HEK293 (cell line): ENCODE measurements around the gene HSFX3.

Source experiments
- CTCF ChIA-PET: fragments of 350-600 bp; formaldehyde crosslinking; extraction: SDS; loops from one replicate; lab custom pipeline; 2021; ENCODE audit warnings: antibody characterized with exemption; lab: Yijun Ruan, JAX
- POLR2A ChIA-PET: fragments of 300-600 bp; formaldehyde crosslinking; extraction: SDS; loops from one replicate; lab custom pipeline; 2020; ENCODE audit warnings: antibody characterized with exemption, inconsistent platforms; lab: Yijun Ruan, JAX
- H3K27ac ChIP-seq: fragments of 200-500 bp; sonication (Bioruptor generic); 2 replicates; pipeline ENCODE4 v1.5.1; 2014; ENCODE audit warnings: low read depth, low read length, control low read depth, inconsistent platforms; ENCODE audit errors: extremely low read depth
- H3K36me3 ChIP-seq, 2 experiments: fragments of 200-500 bp in 1 of 2; sonication (Bioruptor generic) in 1 of 2; 1 replicate in 1 of 2; 2 replicates in 1 of 2; pipeline ENCODE4 v1.5.1; 2014 to 2017; ENCODE audit warnings: inconsistent platforms in 2 of 2, low read length in 2 of 2; ENCODE audit not compliant: control insufficient read depth in 2 of 2, insufficient read depth in 1 of 2
- H3K4me1 ChIP-seq: fragments of 200-500 bp; sonication (Bioruptor generic); 2 replicates; pipeline ENCODE4 v1.5.1; 2014; ENCODE audit warnings: mild to moderate bottlenecking, low read length, inconsistent platforms; ENCODE audit not compliant: control insufficient read depth, insufficient read depth
- H3K4me3 ChIP-seq: 2 replicates; pipeline ENCODE4 v1.5.1; 2011; ENCODE audit warnings: low read depth, mild to moderate bottlenecking, control low read depth, low read length, moderate library complexity
- H3K9me3 ChIP-seq: fragments of 200-500 bp; sonication (Bioruptor generic); 2 replicates; pipeline ENCODE4 v1.5.1; 2014; ENCODE audit warnings: low read depth, low read length, inconsistent platforms; ENCODE audit not compliant: control insufficient read depth, insufficient read depth
- KLF17 ChIP-seq: fragments of 450-650 bp; formaldehyde crosslinking; IDR thresholded peaks from 2 replicates; pipeline ENCODE4 v1.5.1; 2016; ENCODE audit warnings: missing biosample characterization, missing genetic modification characterization
- MZF1 ChIP-seq: fragments of 450-650 bp; formaldehyde crosslinking; IDR thresholded peaks from 2 replicates; pipeline ENCODE4 v1.5.1; 2017; ENCODE audit warnings: missing biosample characterization, missing genetic modification characterization, borderline replicate concordance
- REPIN1 ChIP-seq: fragments of 450-650 bp; formaldehyde crosslinking; IDR thresholded peaks from 2 replicates; pipeline ENCODE4 v1.5.1; 2017; ENCODE audit warnings: missing biosample characterization, missing genetic modification characterization, low read depth
- REST ChIP-seq: fragments of 450-650 bp; formaldehyde crosslinking; IDR thresholded peaks from 2 replicates; pipeline ENCODE4 v1.5.1; 2016; ENCODE audit warnings: missing biosample characterization, missing genetic modification characterization
- SCRT1 ChIP-seq: fragments of 450-650 bp; formaldehyde crosslinking; IDR thresholded peaks from 2 replicates; pipeline ENCODE4 v1.5.1; 2016; ENCODE audit warnings: missing biosample characterization, missing genetic modification characterization, borderline replicate concordance
- SP3 ChIP-seq: fragments of 450-650 bp; formaldehyde crosslinking; IDR thresholded peaks from 2 replicates; pipeline ENCODE4 v1.5.1; 2016; ENCODE audit warnings: missing biosample characterization, missing genetic modification characterization
- ZBTB8A ChIP-seq: fragments of 450-650 bp; formaldehyde crosslinking; IDR thresholded peaks from 2 replicates; pipeline ENCODE4 v1.5.1; 2016; ENCODE audit warnings: missing biosample characterization, missing genetic modification characterization
- ZNF133 ChIP-seq: fragments of 450-650 bp; formaldehyde crosslinking; IDR thresholded peaks from 2 replicates; pipeline ENCODE4 v1.5.1; 2016; ENCODE audit warnings: missing biosample characterization, missing genetic modification characterization
- ZNF138 ChIP-seq: fragments of 450-650 bp; formaldehyde crosslinking; IDR thresholded peaks from 2 replicates; pipeline ENCODE4 v1.5.1; 2016; ENCODE audit warnings: missing biosample characterization, missing genetic modification characterization, borderline replicate concordance
- ZNF157 ChIP-seq: fragments of 450-650 bp; formaldehyde crosslinking; IDR thresholded peaks from 2 replicates; pipeline ENCODE4 v1.5.1; 2016; ENCODE audit warnings: missing biosample characterization, missing genetic modification characterization
- ZNF174 ChIP-seq: fragments of 450-650 bp; formaldehyde crosslinking; IDR thresholded peaks from 2 replicates; pipeline ENCODE4 v1.5.0; 2017; ENCODE audit warnings: missing biosample characterization, mild to moderate bottlenecking, missing genetic modification characterization
- ZNF175 ChIP-seq: fragments of 450-650 bp; formaldehyde crosslinking; IDR thresholded peaks from 2 replicates; pipeline ENCODE4 v1.5.1; 2016; ENCODE audit warnings: missing biosample characterization, missing genetic modification characterization
- ZNF530 ChIP-seq: fragments of 450-650 bp; formaldehyde crosslinking; IDR thresholded peaks from 2 replicates; pipeline ENCODE4 v1.5.1; 2016; ENCODE audit warnings: low read depth, missing biosample characterization, missing genetic modification characterization
- ZNF558 ChIP-seq: fragments of 450-650 bp; formaldehyde crosslinking; IDR thresholded peaks from 2 replicates; pipeline ENCODE4 v1.5.1; 2016; ENCODE audit warnings: missing biosample characterization, missing genetic modification characterization
- ZNF600 ChIP-seq: fragments of 450-650 bp; formaldehyde crosslinking; IDR thresholded peaks from 2 replicates; pipeline ENCODE4 v1.5.1; 2016; ENCODE audit warnings: missing biosample characterization, missing genetic modification characterization
- ZNF747 ChIP-seq: fragments of 450-650 bp; formaldehyde crosslinking; IDR thresholded peaks from 2 replicates; pipeline ENCODE4 v1.5.1; 2016; ENCODE audit warnings: missing biosample characterization, missing genetic modification characterization
- ZNF830 ChIP-seq: fragments of 450-650 bp; IDR thresholded peaks from 2 replicates; pipeline ENCODE4 v1.5.0; 2018; ENCODE audit warnings: missing biosample characterization, missing genetic modification characterization, low read depth, mild to moderate bottlenecking, moderate library complexity
- TF ChIP-seq, protein P1 (sequence below): fragments of 450-650 bp; formaldehyde crosslinking; IDR thresholded peaks from 2 replicates; pipeline ENCODE4 v1.5.0; 2017; ENCODE audit warnings: missing biosample characterization, missing genetic modification characterization, borderline replicate concordance

Gene HSFX3

DNA sequence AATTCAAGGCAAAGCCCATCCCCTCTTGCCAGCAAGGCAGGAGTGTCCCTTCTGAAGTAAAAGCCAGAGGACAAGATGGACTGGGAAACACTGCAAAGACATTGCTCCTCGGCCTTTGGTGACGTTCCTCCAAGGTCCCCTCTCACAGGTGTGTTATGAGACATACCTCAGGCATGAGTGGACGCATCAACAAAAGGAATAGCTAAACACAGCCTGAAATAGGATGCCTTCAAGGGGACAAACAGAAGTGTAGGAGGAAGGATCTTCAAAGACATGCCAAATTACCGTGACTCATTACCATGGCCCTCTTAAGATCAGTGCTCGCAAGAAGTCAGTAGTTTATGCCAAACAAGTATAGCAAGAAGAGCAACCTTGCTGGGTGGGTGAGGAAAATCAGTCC, 38.6 kb downstream of the HSFX3 start:
- Histone ChIP-seq H3K36me3 (no peaks in the 10 kb centered on the region), H3K4me1 (no peaks in the 10 kb centered on the region), H3K9me3 (no peaks in the 10 kb centered on the region), H3K4me3 (no peak overlapping the region), H3K27ac (no peak overlapping the region)
- TF ChIP-seq ZNF558 (tag by site-specific recombination) = no peak
- no peak for TF ChIP-seq ZNF747 (tag by site-specific recombination)
- TF ChIP-seq KLF17 (tag by site-specific recombination) = no peak
- TF ChIP-seq REST (tag by site-specific recombination) = no peak
- no peak for TF ChIP-seq ZNF174
- no peak for TF ChIP-seq ZNF600 (tag by site-specific recombination)
- CTCF ChIA-PET = interaction anchor here (1.2 to 2.1 kb wide), 4 partner anchors 11 to 20 kb away, joined by 3 to 17 read pairs (median 4); no protein-coding TSS in a partner anchor
- POLR2A ChIA-PET = no interaction called here

DNA sequence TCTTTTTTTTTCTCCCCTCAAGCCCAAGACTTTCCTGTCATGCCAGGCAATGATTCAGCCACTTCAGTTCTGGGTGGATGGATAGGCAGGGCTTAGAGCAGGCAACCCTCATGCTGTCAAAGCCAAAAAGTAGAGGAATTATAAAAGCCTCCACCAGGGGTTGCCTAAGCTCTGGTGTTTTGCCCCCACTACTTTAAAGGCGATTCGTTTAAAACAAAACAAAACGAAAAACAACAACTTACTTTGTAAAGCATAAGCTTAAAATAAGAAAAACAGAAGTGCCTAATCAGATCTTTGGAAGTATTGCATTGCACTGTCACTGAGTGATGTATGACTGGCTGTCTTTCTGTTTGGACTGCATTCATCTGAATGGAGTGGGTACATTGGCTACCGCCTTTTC, 39.3 kb downstream of the HSFX3 start:
- POLR2A ChIA-PET = no interaction called here
- no peak overlapping the region for H3K27ac ChIP-seq
- H3K4me1 ChIP-seq = peaks cover under 1% of the 10 kb centered on the region; the same call in 1 of the 2 replicates
- no peak overlapping the region for H3K4me3 ChIP-seq
- H3K36me3 ChIP-seq = no peaks in the 10 kb centered on the region
- no peaks in the 10 kb centered on the region for H3K9me3 ChIP-seq
- TF ChIP-seq, protein P1, sequence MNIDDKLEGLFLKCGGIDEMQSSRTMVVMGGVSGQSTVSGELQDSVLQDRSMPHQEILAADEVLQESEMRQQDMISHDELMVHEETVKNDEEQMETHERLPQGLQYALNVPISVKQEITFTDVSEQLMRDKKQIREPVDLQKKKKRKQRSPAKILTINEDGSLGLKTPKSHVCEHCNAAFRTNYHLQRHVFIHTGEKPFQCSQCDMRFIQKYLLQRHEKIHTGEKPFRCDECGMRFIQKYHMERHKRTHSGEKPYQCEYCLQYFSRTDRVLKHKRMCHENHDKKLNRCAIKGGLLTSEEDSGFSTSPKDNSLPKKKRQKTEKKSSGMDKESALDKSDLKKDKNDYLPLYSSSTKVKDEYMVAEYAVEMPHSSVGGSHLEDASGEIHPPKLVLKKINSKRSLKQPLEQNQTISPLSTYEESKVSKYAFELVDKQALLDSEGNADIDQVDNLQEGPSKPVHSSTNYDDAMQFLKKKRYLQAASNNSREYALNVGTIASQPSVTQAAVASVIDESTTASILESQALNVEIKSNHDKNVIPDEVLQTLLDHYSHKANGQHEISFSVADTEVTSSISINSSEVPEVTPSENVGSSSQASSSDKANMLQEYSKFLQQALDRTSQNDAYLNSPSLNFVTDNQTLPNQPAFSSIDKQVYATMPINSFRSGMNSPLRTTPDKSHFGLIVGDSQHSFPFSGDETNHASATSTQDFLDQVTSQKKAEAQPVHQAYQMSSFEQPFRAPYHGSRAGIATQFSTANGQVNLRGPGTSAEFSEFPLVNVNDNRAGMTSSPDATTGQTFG (tag by site-specific recombination) = no peak
- no peak for TF ChIP-seq REPIN1 (tag by site-specific recombination)
- no peak for TF ChIP-seq ZNF133 (tag by site-specific recombination)
- TF ChIP-seq SCRT1 = no peak
- TF ChIP-seq ZNF157 (tag by site-specific recombination) = no peak
- TF ChIP-seq ZBTB8A (tag by site-specific recombination) = no peak
- TF ChIP-seq SP3 (tag by site-specific recombination) = no peak
- TF ChIP-seq ZNF175 (tag by site-specific recombination) = no peak
- no peak for TF ChIP-seq ZNF138 (tag by site-specific recombination)
- no peak for TF ChIP-seq ZNF830 (tag by site-specific recombination)
- no peak for TF ChIP-seq ZNF530 (tag by site-specific recombination)
- no peak for TF ChIP-seq MZF1 (tag by site-specific recombination)
- CTCF ChIA-PET = interaction anchor here (1.2 kb wide), 1 partner anchor 19 kb away, joined by 4 read pairs; no protein-coding TSS in a partner anchor
